ENCODE measurements around the gene BMP8A. TPM values are rescaled to one million over a fixed set of nuclear protein-coding genes. Genes with fewer than 3 reads are reported as not detected.
"Not testable (repeated sequence)": the region's sequence is repeated elsewhere in the genome, so short reads cannot be mapped to it uniquely, and the experiment has no call there.

Gene BMP8A
- total RNA-seq, 4 donors from 2014 or later = 1.2 to 18.0 (median 3.6) TPM; not detected in 1

- TF ChIP-seq CTCF (IDR thresholded peaks at IDR 0.05) (no peak), POLR2A (IDR thresholded peaks at IDR 0.05) (no peak)
- Histone ChIP-seq H3K4me3 (no peak overlapping the region), H3K27me3 (no peaks in the 10 kb centered on the region), H3K36me3 (peaks cover 0 to 37% (median 0%) of the 10 kb centered on the region in 3 donors), H3K27ac (peak overlapping the region in 1 of 4 donors; percentile 68), H3K4me1 (peaks cover 0 to 10% (median 2%) of the 10 kb centered on the region in 4 donors), H3K9me3 (no peaks in the 10 kb centered on the region)
- no peak for DNase-seq
These were observed 35.2 kb downstream of the BMP8A start for GRCh38 chr1:39526466-39527189.

GRCh38 chr1:39527190-39527579, 35.7 kb downstream of the BMP8A start:
- Histone ChIP-seq H3K4me1 (peaks cover 0 to 10% (median 2%) of the 10 kb centered on the region in 4 donors), H3K36me3 (peaks cover 0 to 39% (median 0%) of the 10 kb centered on the region in 3 donors)
- not testable (repeated sequence) for DNase-seq, H3K9me3 ChIP-seq, H3K27me3 ChIP-seq, H3K27ac ChIP-seq, H3K4me3 ChIP-seq

- no peak overlapping the region for H3K4me3 ChIP-seq
- H3K9me3 ChIP-seq = no peaks in the 10 kb centered on the region
- H3K36me3 ChIP-seq = peaks cover 0 to 47% (median 0%) of the 10 kb centered on the region in 3 donors
- peaks cover 0 to 10% (median 2%) of the 10 kb centered on the region in 4 donors for H3K4me1 ChIP-seq
- TF ChIP-seq POLR2A (IDR thresholded peaks at IDR 0.05) (no peak), CTCF (IDR thresholded peaks at IDR 0.05) (no peak)
- no peaks in the 10 kb centered on the region for H3K27me3 ChIP-seq
- no peak overlapping the region for H3K27ac ChIP-seq
- no peak for DNase-seq
These were observed 36.6 kb downstream of the BMP8A start for GRCh38 chr1:39528082-39528481.

- DNase-seq = no peak
- Histone ChIP-seq H3K4me3 (no peak overlapping the region), H3K27me3 (no peaks in the 10 kb centered on the region), H3K9me3 (no peaks in the 10 kb centered on the region), H3K4me1 (peaks cover 0 to 10% (median 0%) of the 10 kb centered on the region in 4 donors), H3K27ac (no peak overlapping the region), H3K36me3 (peaks cover 0 to 60% (median 0%) of the 10 kb centered on the region in 3 donors)
- TF ChIP-seq CTCF (IDR thresholded peaks at IDR 0.05) (no peak), POLR2A (IDR thresholded peaks at IDR 0.05) (no peak)
These were observed 38.6 kb downstream of the BMP8A start for GRCh38 chr1:39529901-39530535.

- TF ChIP-seq POLR2A (IDR thresholded peaks at IDR 0.05) (no peak), CTCF (IDR thresholded peaks at IDR 0.05) (no peak)
- no peaks in the 10 kb centered on the region for H3K9me3 ChIP-seq
- peaks cover 0 to 62% (median 0%) of the 10 kb centered on the region in 3 donors for H3K36me3 ChIP-seq
These were observed 40.1 kb downstream of the BMP8A start for GRCh38 chr1:39531526-39531925.

GRCh38 chr1:39533442-39533841, 42.0 kb downstream of the BMP8A start:
- Histone ChIP-seq H3K27me3 (no peaks in the 10 kb centered on the region), H3K4me3 (no peak overlapping the region), H3K4me1 (no peaks in the 10 kb centered on the region), H3K36me3 (peaks cover 0 to 49% (median 0%) of the 10 kb centered on the region in 3 donors), H3K27ac (no peak overlapping the region), H3K9me3 (no peaks in the 10 kb centered on the region)
- TF ChIP-seq POLR2A (IDR thresholded peaks at IDR 0.05) (no peak), CTCF (IDR thresholded peaks at IDR 0.05) (no peak)
- DNase-seq = no peak

More at GRCh38 chr1:39531526-39531925, 40.1 kb downstream of the BMP8A start:
- DNase-seq = no peak
- no peak overlapping the region for H3K4me3 ChIP-seq
- no peaks in the 10 kb centered on the region for H3K4me1 ChIP-seq
- no peak overlapping the region for H3K27ac ChIP-seq
- no peaks in the 10 kb centered on the region for H3K27me3 ChIP-seq

All from Peyer's patch (tissue), 4 donors.